PC-3 (cell line): ENCODE measurements around the gene SP140L. TPM values are rescaled to one million over a fixed set of nuclear protein-coding genes. Genes with fewer than 3 reads are reported as not detected.
"Not testable (repeated sequence)": the region's sequence is repeated elsewhere in the genome, so short reads cannot be mapped to it uniquely, and the experiment has no call there.

ENCODE experiments used
- ATAC-seq: fragments of 200-7000 bp; cut with Tn5 transposase; 2 replicates; pipeline ENCODE4 v1.9.1; 2020; ENCODE audit warnings: mild to moderate bottlenecking, moderate library complexity
- BruUV-seq: library from RNA; stranded (reverse); fragments of 400-500 nt; replicated peaks from 2 replicates; lab custom pipeline; 2021; lab: Mats Ljungman, UMichigan
- CTCF ChIA-PET: fragments of 300-600 bp; sonication (Branson Sonifier 250); formaldehyde crosslinking; loops from one replicate; lab custom pipeline; 2022; ENCODE audit warnings: antibody characterized with exemption; lab: Charles Lee
- POLR2A ChIA-PET: fragments of 300-600 bp; sonication (Branson Sonifier 250); formaldehyde crosslinking; loops from one replicate; lab custom pipeline; 2022; ENCODE audit warnings: antibody characterized with exemption; ENCODE audit not compliant: unreplicated experiment; lab: Charles Lee
- DNase-seq: peaks from one replicate; pipeline ENCODE4 v3.0.0-alpha.2; 2015
- H2AFZ ChIP-seq: fragments of 300-600 bp; sonication (generic); 2 replicates; pipeline ENCODE4 v1.6.0; 2016; ENCODE audit warnings: antibody characterized with exemption, low read length
- H3F3A ChIP-seq: fragments of 300-600 bp; sonication (generic); one replicate; pipeline ENCODE4 v1.6.0; 2017; ENCODE audit warnings: antibody characterized with exemption, low read length, control low read depth, mild to moderate bottlenecking; ENCODE audit not compliant: unreplicated experiment
- H3K27ac ChIP-seq: fragments of 300-600 bp; sonication (generic); 2 replicates; pipeline ENCODE4 v1.5.1; 2016; ENCODE audit warnings: mild to moderate bottlenecking, low read length
- H3K27me3 ChIP-seq: fragments of 300-600 bp; sonication (generic); 2 replicates; pipeline ENCODE4 v1.6.1; 2016; ENCODE audit warnings: low read length, mixed read lengths
- H3K36me3 ChIP-seq: fragments of 300-600 bp; sonication (generic); 2 replicates; pipeline ENCODE4 v1.6.1; 2016; ENCODE audit warnings: low read depth, mixed run types, low read length, mixed read lengths
- H3K4me1 ChIP-seq: fragments of 300-600 bp; sonication (generic); 2 replicates; pipeline ENCODE4 v1.5.1; 2016; ENCODE audit warnings: low read length; ENCODE audit not compliant: insufficient read depth
- H3K4me2 ChIP-seq: fragments of 300-600 bp; sonication (generic); 2 replicates; pipeline ENCODE4 v1.6.0; 2016; ENCODE audit warnings: low read length
- H3K4me3 ChIP-seq: fragments of 300-600 bp; sonication (generic); 2 replicates; pipeline ENCODE4 v1.5.1; 2016; ENCODE audit warnings: mild to moderate bottlenecking, low read length, mixed read lengths
- H3K79me2 ChIP-seq: fragments of 300-600 bp; sonication (generic); 2 replicates; pipeline ENCODE4 v1.6.1; 2017; ENCODE audit warnings: low read length, mixed read lengths
- H3K9ac ChIP-seq: fragments of 300-600 bp; sonication (generic); 2 replicates; pipeline ENCODE4 v1.6.0; 2016; ENCODE audit warnings: mild to moderate bottlenecking, low read length
- H3K9me2 ChIP-seq: fragments of 300-600 bp; sonication (generic); replicated peaks from 2 replicates; pipeline ENCODE4 v1.6.1; 2016; ENCODE audit warnings: mixed run types, low read length, mixed read lengths
- H3K9me3 ChIP-seq: fragments of 300-600 bp; sonication (generic); 2 replicates; pipeline ENCODE4 v1.6.1; 2016; ENCODE audit warnings: low read length, mixed read lengths
- H4K20me1 ChIP-seq: fragments of 300-600 bp; sonication (generic); 2 replicates; pipeline ENCODE4 v1.6.1; 2016; ENCODE audit warnings: low read length, mixed read lengths
- CTCF ChIP-seq: fragments of 300-600 bp; sonication (generic); conservative IDR thresholded peaks from 2 replicates; pipeline ENCODE4 v1.5.1; 2017; ENCODE audit warnings: antibody characterized with exemption, low read depth, mild to moderate bottlenecking, low read length
- EZH2 ChIP-seq: fragments of 300-600 bp; sonication (generic); IDR thresholded peaks from one replicate; pipeline ENCODE4 v1.6.1; 2017; ENCODE audit warnings: antibody characterized with exemption, mild to moderate bottlenecking, low read length; ENCODE audit not compliant: unreplicated experiment
- EZH2phosphoT487 ChIP-seq: fragments of 300-600 bp; sonication (generic); IDR thresholded peaks from 2 replicates; pipeline ENCODE4 v1.6.1; 2018; ENCODE audit warnings: mild to moderate bottlenecking, antibody characterized with exemption, low read length, borderline replicate concordance
- intact Hi-C: fragments of 100-400 bp; cut with micrococcal nuclease; formaldehyde crosslinking; loops from 2 replicates; pipeline ENCODE4 v1.9.0; 2023
- total RNA-seq: library from RNA; depleted of rRNA; stranded (reverse); fragments of >200 nt; gene quantifications from 2 replicates; pipeline ENCODE4 v1.2.3, GENCODE V29; 2014

SP140L gene
- total RNA-seq, 1 experiment from 2014 or later = 2.8 TPM

GRCh38 chr2:230384986-230385385 is 58.0 kb downstream of the SP140L start:
- Histone ChIP-seq H3K27ac (no peak overlapping the region), H3K9me2 (no peaks in the 10 kb centered on the region), H3K79me2 (no peaks in the 10 kb centered on the region), H3K4me3 (no peak overlapping the region), H3F3A (no peaks in the 10 kb centered on the region), H3K4me2 (no peak overlapping the region), H3K4me1 (no peaks in the 10 kb centered on the region), H3K9me3 (no peaks in the 10 kb centered on the region), H3K27me3 (no peaks in the 10 kb centered on the region), H3K36me3 (no peaks in the 10 kb centered on the region), H4K20me1 (no peaks in the 10 kb centered on the region), H2AFZ (no peak overlapping the region), H3K9ac (no peak overlapping the region)
- ChIA-PET POLR2A (no interaction called here), CTCF (no interaction called here)
- ATAC-seq (no peak), DNase-seq (no peak)
- intact Hi-C loops = no loop called here
- BruUV-seq = no TSS peak
- TF ChIP-seq CTCF = no peak
- no peak for TF ChIP-seq EZH2
- no peak for TF ChIP-seq EZH2phosphoT487

- Histone ChIP-seq H3K9me3 (no peaks in the 10 kb centered on the region), H3F3A (no peaks in the 10 kb centered on the region), H3K4me3 (no peak overlapping the region), H3K79me2 (no peaks in the 10 kb centered on the region), H3K4me2 (no peak overlapping the region), H3K27me3 (no peaks in the 10 kb centered on the region), H2AFZ (no peak overlapping the region), H3K36me3 (no peaks in the 10 kb centered on the region), H3K9ac (no peak overlapping the region), H4K20me1 (no peaks in the 10 kb centered on the region), H3K27ac (no peak overlapping the region), H3K4me1 (no peaks in the 10 kb centered on the region), H3K9me2 (no peaks in the 10 kb centered on the region)
- TF ChIP-seq CTCF (no peak), EZH2 (no peak), EZH2phosphoT487 (no peak)
- POLR2A ChIA-PET = no interaction called here
- no peak for DNase-seq
- intact Hi-C loops = no loop called here
- BruUV-seq = no TSS peak
- no peak for ATAC-seq
- CTCF ChIA-PET = no interaction called here
These were observed 67.3 kb downstream of the SP140L start for GRCh38 chr2:230394301-230394700.

- H3K27ac ChIP-seq, ATAC-seq, intact Hi-C loops, H3K9me2 ChIP-seq, H3F3A ChIP-seq, H3K9ac ChIP-seq, H3K9me3 ChIP-seq, H3K27me3 ChIP-seq, H3K4me1 ChIP-seq, H3K36me3 ChIP-seq, H3K4me3 ChIP-seq, H2AFZ ChIP-seq, H3K4me2 ChIP-seq, H4K20me1 ChIP-seq, BruUV-seq, DNase-seq, POLR2A ChIA-PET, H3K79me2 ChIP-seq, CTCF ChIA-PET: not testable (repeated sequence)
These were observed 71.7 kb downstream of the SP140L start for GRCh38 chr2:230398698-230399097.
